ENCODE results near the gene STIM1.

The STIM1 gene

GRCh38 chr11:4094348-4095291, 239.2 kb downstream of the STIM1 start, which contains the start of gene RRM1:
Gene RRM1, plus strand, starts transcription at chr11:4094799. Its CDS starts 214 bp downstream, at chr11:4095013.
- Histone ChIP-seq H3K4me1 (ENCODE audit: control insufficient read depth, low read length) (peaks cover 51% of the 10 kb centered on the region), H3K79me2 (ENCODE audit: control insufficient read depth, low read length) (peaks cover 64% of the 10 kb centered on the region), H3K36me3 (ENCODE audit: control insufficient read depth, low read length) (peaks cover 40% of the 10 kb centered on the region), H3K4me2 (ENCODE audit: low read length) (peak within 1 kb of the TSS; percentile 87), H3K9me3 (ENCODE audit: control insufficient read depth, insufficient read depth, low read length) (no peaks in the 10 kb centered on the region), H3F3A (ENCODE audit: control insufficient read depth, insufficient read depth) (peaks cover 3% of the 10 kb centered on the region; the same call in 1 of the 2 replicates), H3K9me2 (replicated peaks; ENCODE audit: control insufficient read depth, low read length) (no peaks in the 10 kb centered on the region), H4K20me1 (ENCODE audit: control insufficient read depth, insufficient read depth, low read depth, low read length) (peaks cover 7% of the 10 kb centered on the region), H3K27me3 (ENCODE audit: control insufficient read depth, low read length) (no peaks in the 10 kb centered on the region), H3K27ac (ENCODE audit: low read depth, low read length) (peak within 1 kb of the TSS; percentile 78), H3K4me3 (ENCODE audit: low read length) (peak within 1 kb of the TSS; percentile 90)
- TF ChIP-seq CTCF (IDR thresholded peaks at IDR 0.05; ENCODE audit: low read depth, low read length, poor library complexity, severe bottlenecking) (no peak), EZH2phosphoT487 (IDR thresholded peaks at IDR 0.05; ENCODE audit: borderline replicate concordance, low read length) (no peak)

GRCh38 chr11:4095509-4096230, 240.2 kb downstream of the STIM1 start:
- Histone ChIP-seq H3K27me3 (ENCODE audit: control insufficient read depth, low read length) (no peaks in the 10 kb centered on the region), H4K20me1 (ENCODE audit: control insufficient read depth, insufficient read depth, low read depth, low read length) (peaks cover 16% of the 10 kb centered on the region), H3K9me3 (ENCODE audit: control insufficient read depth, insufficient read depth, low read length) (no peaks in the 10 kb centered on the region), H3K79me2 (ENCODE audit: control insufficient read depth, low read length) (peaks cover 74% of the 10 kb centered on the region), H3K36me3 (ENCODE audit: control insufficient read depth, low read length) (peaks cover 51% of the 10 kb centered on the region), H3K4me1 (ENCODE audit: control insufficient read depth, low read length) (peaks cover 61% of the 10 kb centered on the region), H3K9me2 (replicated peaks; ENCODE audit: control insufficient read depth, low read length) (no peaks in the 10 kb centered on the region), H3K4me2 (ENCODE audit: low read length) (peak overlapping the region; percentile 87), H3K4me3 (ENCODE audit: low read length) (peak overlapping the region; percentile 90), H3K27ac (ENCODE audit: low read depth, low read length) (peak overlapping the region; percentile 78), H3F3A (ENCODE audit: control insufficient read depth, insufficient read depth) (peaks cover 3% of the 10 kb centered on the region; the same call in 1 of the 2 replicates)
- TF ChIP-seq CTCF (IDR thresholded peaks at IDR 0.05; ENCODE audit: low read depth, low read length, poor library complexity, severe bottlenecking) (no peak), EZH2phosphoT487 (IDR thresholded peaks at IDR 0.05; ENCODE audit: borderline replicate concordance, low read length) (no peak)

- H3K36me3 ChIP-seq (ENCODE audit: control insufficient read depth, low read length) = peaks cover 75% of the 10 kb centered on the region
- H3K9me2 ChIP-seq (replicated peaks; ENCODE audit: control insufficient read depth, low read length) = no peaks in the 10 kb centered on the region
- peaks cover 2% of the 10 kb centered on the region; the same call in 1 of the 2 replicates for H3F3A ChIP-seq (ENCODE audit: control insufficient read depth, insufficient read depth)
- H3K4me3 ChIP-seq (ENCODE audit: low read length) = peak overlapping the region; percentile 90
- H3K79me2 ChIP-seq (ENCODE audit: control insufficient read depth, low read length) = peaks cover 98% of the 10 kb centered on the region
- H3K27me3 ChIP-seq (ENCODE audit: control insufficient read depth, low read length) = no peaks in the 10 kb centered on the region
- peaks cover 18% of the 10 kb centered on the region for H4K20me1 ChIP-seq (ENCODE audit: control insufficient read depth, insufficient read depth, low read depth, low read length)
- TF ChIP-seq CTCF (IDR thresholded peaks at IDR 0.05; ENCODE audit: low read depth, low read length, poor library complexity, severe bottlenecking) (no peak), EZH2phosphoT487 (IDR thresholded peaks at IDR 0.05; ENCODE audit: borderline replicate concordance, low read length) (no peak)
- H3K27ac ChIP-seq (ENCODE audit: low read depth, low read length) = no peak overlapping the region
- peak overlapping the region; percentile 87 for H3K4me2 ChIP-seq (ENCODE audit: low read length)
- H3K4me1 ChIP-seq (ENCODE audit: control insufficient read depth, low read length) = peaks cover 57% of the 10 kb centered on the region
- no peaks in the 10 kb centered on the region for H3K9me3 ChIP-seq (ENCODE audit: control insufficient read depth, insufficient read depth, low read length)
Observed at GRCh38 chr11:4098026-4098621, 242.7 kb downstream of the STIM1 start.
